ENCODE measurements around the gene XAGE1B. TPM values are rescaled to one million over a fixed set of nuclear protein-coding genes. Genes with fewer than 3 reads are reported as not detected.
"Not testable (repeated sequence)": the region's sequence is repeated elsewhere in the genome, so short reads cannot be mapped to it uniquely, and the experiment has no call there.

The XAGE1B gene
- total and polyA plus RNA-seq, 2 of the 13 experiments (the other 11 are each of a cell fraction or from before 2014, with no cell fraction given): not detected

DNA sequence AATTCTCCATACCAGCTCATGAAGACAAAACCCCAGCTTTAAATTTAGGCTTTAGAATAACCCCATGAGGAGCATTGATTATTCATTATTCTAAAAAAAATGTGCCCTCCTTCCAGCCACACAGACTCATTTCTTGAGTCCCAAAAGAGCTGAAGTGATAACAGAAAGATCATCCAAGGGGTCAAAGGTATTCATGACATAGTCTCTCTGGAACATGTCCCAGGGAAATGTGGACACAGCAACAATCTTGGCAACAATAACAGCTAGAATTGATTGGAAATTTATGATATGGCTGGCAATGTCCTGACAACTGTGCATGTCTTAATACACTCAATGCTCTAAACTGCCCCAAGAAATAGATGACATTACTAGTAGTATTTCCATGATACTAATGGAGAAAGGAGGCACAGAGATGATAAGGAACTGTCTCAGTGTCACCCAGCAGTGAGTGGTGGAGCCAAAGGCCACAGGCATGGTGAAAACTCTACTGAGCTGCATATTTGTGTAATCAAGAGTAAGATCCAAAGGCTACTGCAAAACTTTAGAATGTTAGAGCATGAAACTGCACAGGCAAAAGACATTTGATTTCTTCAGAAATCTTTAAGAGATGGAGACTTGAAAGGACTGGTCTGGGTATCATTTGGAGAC, 37.3 kb upstream of the XAGE1B start:
- DNase-seq (ENCODE audit: low spot score) (no peak), ATAC-seq (no peak), FAIRE-seq (no peak)
- intact Hi-C loops (cut with micrococcal nuclease; ENCODE audit: unreplicated experiment) (no loop called here), in situ Hi-C loops (cut with HindIII; ENCODE audit: extremely low pct_ligation_motif_present, low pct_unique_long_range_greater_than_20kb) (no loop called here)
- TF ChIP-seq, protein P1, sequence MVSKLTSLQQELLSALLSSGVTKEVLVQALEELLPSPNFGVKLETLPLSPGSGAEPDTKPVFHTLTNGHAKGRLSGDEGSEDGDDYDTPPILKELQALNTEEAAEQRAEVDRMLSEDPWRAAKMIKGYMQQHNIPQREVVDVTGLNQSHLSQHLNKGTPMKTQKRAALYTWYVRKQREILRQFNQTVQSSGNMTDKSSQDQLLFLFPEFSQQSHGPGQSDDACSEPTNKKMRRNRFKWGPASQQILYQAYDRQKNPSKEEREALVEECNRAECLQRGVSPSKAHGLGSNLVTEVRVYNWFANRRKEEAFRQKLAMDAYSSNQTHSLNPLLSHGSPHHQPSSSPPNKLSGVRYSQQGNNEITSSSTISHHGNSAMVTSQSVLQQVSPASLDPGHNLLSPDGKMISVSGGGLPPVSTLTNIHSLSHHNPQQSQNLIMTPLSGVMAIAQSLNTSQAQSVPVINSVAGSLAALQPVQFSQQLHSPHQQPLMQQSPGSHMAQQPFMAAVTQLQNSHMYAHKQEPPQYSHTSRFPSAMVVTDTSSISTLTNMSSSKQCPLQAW (CRISPR knock-in tag; IDR thresholded peaks at IDR 0.05): no peak
- TF ChIP-seq, protein P2, sequence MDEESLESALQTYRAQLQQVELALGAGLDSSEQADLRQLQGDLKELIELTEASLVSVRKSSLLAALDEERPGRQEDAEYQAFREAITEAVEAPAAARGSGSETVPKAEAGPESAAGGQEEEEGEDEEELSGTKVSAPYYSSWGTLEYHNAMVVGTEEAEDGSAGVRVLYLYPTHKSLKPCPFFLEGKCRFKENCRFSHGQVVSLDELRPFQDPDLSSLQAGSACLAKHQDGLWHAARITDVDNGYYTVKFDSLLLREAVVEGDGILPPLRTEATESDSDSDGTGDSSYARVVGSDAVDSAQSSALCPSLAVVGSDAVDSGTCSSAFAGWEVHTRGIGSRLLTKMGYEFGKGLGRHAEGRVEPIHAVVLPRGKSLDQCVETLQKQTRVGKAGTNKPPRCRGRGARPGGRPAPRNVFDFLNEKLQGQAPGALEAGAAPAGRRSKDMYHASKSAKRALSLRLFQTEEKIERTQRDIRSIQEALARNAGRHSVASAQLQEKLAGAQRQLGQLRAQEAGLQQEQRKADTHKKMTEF (CRISPR knock-in tag; IDR thresholded peaks at IDR 0.05): no peak
- no peak for TF ChIP-seq KDM3A (CRISPR knock-in tag; IDR thresholded peaks at IDR 0.05; ENCODE audit: low read depth)
- TF ChIP-seq SIX4 (CRISPR knock-in tag; IDR thresholded peaks at IDR 0.05): no peak
- TF ChIP-seq, protein P3, sequence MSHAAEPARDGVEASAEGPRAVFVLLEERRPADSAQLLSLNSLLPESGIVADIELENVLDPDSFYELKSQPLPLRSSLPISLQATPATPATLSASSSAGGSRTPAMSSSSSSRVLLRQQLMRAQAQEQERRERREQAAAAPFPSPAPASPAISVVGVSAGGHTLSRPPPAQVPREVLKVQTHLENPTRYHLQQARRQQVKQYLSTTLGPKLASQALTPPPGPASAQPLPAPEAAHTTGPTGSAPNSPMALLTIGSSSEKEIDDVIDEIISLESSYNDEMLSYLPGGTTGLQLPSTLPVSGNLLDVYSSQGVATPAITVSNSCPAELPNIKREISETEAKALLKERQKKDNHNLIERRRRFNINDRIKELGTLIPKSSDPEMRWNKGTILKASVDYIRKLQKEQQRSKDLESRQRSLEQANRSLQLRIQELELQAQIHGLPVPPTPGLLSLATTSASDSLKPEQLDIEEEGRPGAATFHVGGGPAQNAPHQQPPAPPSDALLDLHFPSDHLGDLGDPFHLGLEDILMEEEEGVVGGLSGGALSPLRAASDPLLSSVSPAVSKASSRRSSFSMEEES (CRISPR knock-in tag; IDR thresholded peaks at IDR 0.05): no peak
- no peak for TF ChIP-seq BHLHE40 (IDR thresholded peaks at IDR 0.05; ENCODE audit: low read length)
- TF ChIP-seq ZNF501 (CRISPR knock-in tag; IDR thresholded peaks at IDR 0.05): no peak
- TF ChIP-seq, protein P4, sequence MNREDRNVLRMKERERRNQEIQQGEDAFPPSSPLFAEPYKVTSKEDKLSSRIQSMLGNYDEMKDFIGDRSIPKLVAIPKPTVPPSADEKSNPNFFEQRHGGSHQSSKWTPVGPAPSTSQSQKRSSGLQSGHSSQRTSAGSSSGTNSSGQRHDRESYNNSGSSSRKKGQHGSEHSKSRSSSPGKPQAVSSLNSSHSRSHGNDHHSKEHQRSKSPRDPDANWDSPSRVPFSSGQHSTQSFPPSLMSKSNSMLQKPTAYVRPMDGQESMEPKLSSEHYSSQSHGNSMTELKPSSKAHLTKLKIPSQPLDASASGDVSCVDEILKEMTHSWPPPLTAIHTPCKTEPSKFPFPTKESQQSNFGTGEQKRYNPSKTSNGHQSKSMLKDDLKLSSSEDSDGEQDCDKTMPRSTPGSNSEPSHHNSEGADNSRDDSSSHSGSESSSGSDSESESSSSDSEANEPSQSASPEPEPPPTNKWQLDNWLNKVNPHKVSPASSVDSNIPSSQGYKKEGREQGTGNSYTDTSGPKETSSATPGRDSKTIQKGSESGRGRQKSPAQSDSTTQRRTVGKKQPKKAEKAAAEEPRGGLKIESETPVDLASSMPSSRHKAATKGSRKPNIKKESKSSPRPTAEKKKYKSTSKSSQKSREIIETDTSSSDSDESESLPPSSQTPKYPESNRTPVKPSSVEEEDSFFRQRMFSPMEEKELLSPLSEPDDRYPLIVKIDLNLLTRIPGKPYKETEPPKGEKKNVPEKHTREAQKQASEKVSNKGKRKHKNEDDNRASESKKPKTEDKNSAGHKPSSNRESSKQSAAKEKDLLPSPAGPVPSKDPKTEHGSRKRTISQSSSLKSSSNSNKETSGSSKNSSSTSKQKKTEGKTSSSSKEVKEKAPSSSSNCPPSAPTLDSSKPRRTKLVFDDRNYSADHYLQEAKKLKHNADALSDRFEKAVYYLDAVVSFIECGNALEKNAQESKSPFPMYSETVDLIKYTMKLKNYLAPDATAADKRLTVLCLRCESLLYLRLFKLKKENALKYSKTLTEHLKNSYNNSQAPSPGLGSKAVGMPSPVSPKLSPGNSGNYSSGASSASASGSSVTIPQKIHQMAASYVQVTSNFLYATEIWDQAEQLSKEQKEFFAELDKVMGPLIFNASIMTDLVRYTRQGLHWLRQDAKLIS (CRISPR knock-in tag; IDR thresholded peaks at IDR 0.05): no peak
- TF ChIP-seq YEATS2 (CRISPR knock-in tag; IDR thresholded peaks at IDR 0.05; ENCODE audit: borderline replicate concordance): no peak
- no peak for TF ChIP-seq XBP1 (CRISPR knock-in tag; IDR thresholded peaks at IDR 0.05)
- H2AFZ ChIP-seq (ENCODE audit: low read length): no peak overlapping the region
- no peak overlapping the region for H3K27ac ChIP-seq (ENCODE audit: extremely low read length, insufficient read depth, low read length)
- no peaks in the 10 kb centered on the region for H3K36me3 ChIP-seq (replicated peaks in 1 of 2; ENCODE audit: control insufficient read depth in 1 of 2, insufficient read depth in 2 of 2, low read length in 2 of 2)
- H3K9me3 ChIP-seq (ENCODE audit: low read length): no peaks in the 10 kb centered on the region
- no peak overlapping the region for H3K4me2 ChIP-seq (ENCODE audit: low read depth, low read length)
- no TSS peak for BruUV-seq (replicated peaks)
- H3K4me3 ChIP-seq (replicated peaks in 1 of 3; ENCODE audit: insufficient read depth in 1 of 3, low read depth in 2 of 3, low read length in 3 of 3): no peak overlapping the region
- H3K79me2 ChIP-seq (ENCODE audit: insufficient read depth, low read length): no peaks in the 10 kb centered on the region
- POLR2A ChIA-PET: no interaction called here
- CTCF ChIA-PET (ENCODE audit: low intra/inter-chr PET ratio, low total read pairs): no interaction called here
- no peaks in the 10 kb centered on the region for H4K20me1 ChIP-seq (ENCODE audit: insufficient read depth, low read length)
- no peak overlapping the region for H3K9ac ChIP-seq (ENCODE audit: insufficient read depth, low read depth, low read length)
- H3K27me3 ChIP-seq (ENCODE audit: control insufficient read depth in 1 of 2, insufficient read depth in 2 of 2, low read length in 2 of 2): no peaks in the 10 kb centered on the region
- no peaks in the 10 kb centered on the region for H3K4me1 ChIP-seq (ENCODE audit: insufficient read depth, low read length)

DNA sequence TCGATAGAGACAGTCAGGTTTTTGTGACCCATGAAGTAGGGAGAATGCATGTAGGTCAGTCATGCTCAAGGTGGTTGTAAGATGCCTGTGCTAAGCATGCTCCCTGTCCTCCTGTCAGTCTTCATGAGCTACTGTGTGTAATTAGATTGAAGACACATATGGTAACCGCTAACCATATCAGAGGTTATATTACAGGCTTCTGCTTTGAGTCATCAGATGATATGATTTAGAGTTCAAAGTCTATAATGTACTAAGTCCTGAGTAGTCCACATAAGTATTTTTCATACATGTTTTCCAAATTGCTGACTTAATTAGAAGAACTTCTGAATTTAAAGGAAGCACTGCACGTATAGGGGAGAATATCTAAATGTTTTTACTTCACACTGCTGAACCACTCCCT, 31.9 kb upstream of the XAGE1B start:
- H3K27ac ChIP-seq (ENCODE audit: extremely low read length, insufficient read depth, low read length); intact Hi-C loops (cut with micrococcal nuclease; ENCODE audit: unreplicated experiment); POLR2A ChIA-PET; H3K4me1 ChIP-seq (ENCODE audit: insufficient read depth, low read length); ATAC-seq; CTCF ChIA-PET (ENCODE audit: low intra/inter-chr PET ratio, low total read pairs); H3K79me2 ChIP-seq (ENCODE audit: insufficient read depth, low read length); H3K4me2 ChIP-seq (ENCODE audit: low read depth, low read length); H3K4me3 ChIP-seq (replicated peaks in 1 of 3; ENCODE audit: insufficient read depth in 1 of 3, low read depth in 2 of 3, low read length in 3 of 3); DNase-seq (ENCODE audit: low spot score); H3K9ac ChIP-seq (ENCODE audit: insufficient read depth, low read depth, low read length); FAIRE-seq; in situ Hi-C loops (cut with HindIII; ENCODE audit: extremely low pct_ligation_motif_present, low pct_unique_long_range_greater_than_20kb); H3K36me3 ChIP-seq (replicated peaks in 1 of 2; ENCODE audit: control insufficient read depth in 1 of 2, insufficient read depth in 2 of 2, low read length in 2 of 2); BruUV-seq (replicated peaks); H4K20me1 ChIP-seq (ENCODE audit: insufficient read depth, low read length); H3K9me3 ChIP-seq (ENCODE audit: low read length); H3K27me3 ChIP-seq (ENCODE audit: control insufficient read depth in 1 of 2, insufficient read depth in 2 of 2, low read length in 2 of 2); H2AFZ ChIP-seq (ENCODE audit: low read length): not testable (repeated sequence)
- 10% methylated on average over 2 of the region's 3 CpGs for WGBS (ENCODE audit: low lambda C conversion rate)
